H1 (cell line): ENCODE results near the gene SORBS1. TPM values are rescaled to one million over a fixed set of nuclear protein-coding genes. Genes with fewer than 3 reads are reported as not detected.

Experiments used
- CTCF ChIA-PET: fragments of 300-600 bp; sonication (Branson Sonifier 250); formaldehyde crosslinking; loops from one replicate; lab custom pipeline; 2021; ENCODE audit not compliant: partially characterized antibody; lab: Charles Lee
- POLR2A ChIA-PET: fragments of 300-600 bp; sonication (Branson Sonifier 250); formaldehyde crosslinking; loops from one replicate; lab custom pipeline; 2021; ENCODE audit warnings: inconsistent platforms; ENCODE audit not compliant: partially characterized antibody; lab: Charles Lee
- DNase-seq, 2 experiments: peaks; one replicate each; pipeline versions ENCODE4 v3.0.0 to v3.0.0-alpha.2; 2010 to 2022; ENCODE audit warnings: low spot score in 2 of 2, low read depth in 1 of 2, mixed read lengths in 1 of 2
- FAIRE-seq: peaks from 2 replicates; lab custom pipeline; 2011; peaks lifted over from hg19 to GRCh38; lab: Jason Lieb, UNC
- H2AFZ ChIP-seq: 2 replicates; pipeline ENCODE4 v1.8.1; 2012; ENCODE audit warnings: low read length, inconsistent platforms
- H2AK5ac ChIP-seq: 2 replicates; pipeline ENCODE4 v1.6.1; 2013; ENCODE audit warnings: low read depth, low read length
- H2BK120ac ChIP-seq: replicated peaks from 2 replicates; pipeline ENCODE3; 2013; ENCODE audit warnings: low read depth, low read length, inconsistent platforms
- H2BK12ac ChIP-seq: 2 replicates; pipeline ENCODE4 v1.6.1; 2013; ENCODE audit warnings: low read depth, low read length
- H2BK15ac ChIP-seq: 2 replicates; pipeline ENCODE4 v1.6.1; 2013; ENCODE audit warnings: low read length
- H2BK20ac ChIP-seq: 2 replicates; pipeline ENCODE4 v1.6.1; 2013; ENCODE audit warnings: low read length
- H2BK5ac ChIP-seq: 2 replicates; pipeline ENCODE4 v1.6.1; 2013; ENCODE audit warnings: low read depth, low read length
- H3K14ac ChIP-seq: 2 replicates; pipeline ENCODE4 v1.6.1; 2013; ENCODE audit warnings: inconsistent platforms; ENCODE audit not compliant: insufficient read length
- H3K18ac ChIP-seq: 2 replicates; pipeline ENCODE4 v1.6.1; 2013; ENCODE audit warnings: low read length; ENCODE audit errors: extremely low read depth
- H3K23ac ChIP-seq: 2 replicates; pipeline ENCODE4 v1.6.1; 2013; ENCODE audit warnings: inconsistent platforms; ENCODE audit not compliant: insufficient read length
- H3K23me2 ChIP-seq: 2 replicates; pipeline ENCODE4 v1.6.1; 2013; ENCODE audit warnings: low read depth, low read length
- H3K27ac ChIP-seq: 2 replicates; pipeline ENCODE4 v1.6.1; 2011; ENCODE audit warnings: low read depth, low read length, inconsistent platforms
- H3K27me3 ChIP-seq, 4 experiments: replicated peaks in 1 of 4; 1 replicate in 1 of 4; 2 replicates in 3 of 4; pipeline versions ENCODE4 v1.6.1 to v1.8.1; 2011 to 2013; ENCODE audit warnings: low read length in 3 of 4, mild to moderate bottlenecking in 3 of 4, inconsistent platforms in 2 of 4, mixed read lengths in 2 of 4, moderate library complexity in 1 of 4; ENCODE audit not compliant: control insufficient read depth in 3 of 4, insufficient read depth in 3 of 4; ENCODE audit errors: extremely low read depth in 1 of 4
- H3K36me3 ChIP-seq, 4 experiments: 2 replicates each; pipeline versions ENCODE4 v1.6.1 to v1.8.1; 2011 to 2013; ENCODE audit warnings: mild to moderate bottlenecking in 4 of 4, low read length in 3 of 4, moderate library complexity in 2 of 4, control low read depth in 1 of 4, inconsistent platforms in 1 of 4; ENCODE audit not compliant: insufficient read depth in 4 of 4, control insufficient read depth in 2 of 4
- H3K4ac ChIP-seq: replicated peaks from 2 replicates; pipeline ENCODE3; 2013; ENCODE audit warnings: low read length, low read depth, mixed read lengths, inconsistent platforms; ENCODE audit not compliant: insufficient read length
- H3K4me1 ChIP-seq, 4 experiments: replicated peaks in 1 of 4; 1 replicate in 1 of 4; 2 replicates in 3 of 4; pipeline versions ENCODE4 v1.6.1 to v1.8.1; 2011 to 2013; ENCODE audit warnings: low read length in 3 of 4, inconsistent platforms in 2 of 4, mixed read lengths in 1 of 4; ENCODE audit not compliant: insufficient read depth in 4 of 4, control insufficient read depth in 3 of 4
- H3K4me2 ChIP-seq, 2 experiments: 2 replicates each; pipeline versions ENCODE4 v1.6.1 to v1.8.1; 2011 to 2013; ENCODE audit warnings: low read depth in 2 of 2, low read length in 2 of 2, control low read depth in 1 of 2, inconsistent platforms in 1 of 2, mild to moderate bottlenecking in 1 of 2; ENCODE audit not compliant: insufficient read depth in 1 of 2
- H3K4me3 ChIP-seq, 4 experiments: fragments of 200-600, 300-600 bp in 1 of 4; sonication (generic), shearing (Covaris generic), sonication (Bioruptor Twin) in 1 of 4; 2 replicates each; pipeline versions ENCODE4 v1.5.1 to v1.8.1; 2011 to 2016; ENCODE audit warnings: low read length in 4 of 4, low read depth in 3 of 4, control low read depth in 2 of 4, inconsistent platforms in 2 of 4, mild to moderate bottlenecking in 2 of 4, mixed read lengths in 1 of 4, moderate library complexity in 1 of 4; ENCODE audit not compliant: insufficient read depth in 2 of 4; ENCODE audit errors: extremely low read depth in 1 of 4
- H3K56ac ChIP-seq: replicated peaks from 2 replicates; pipeline ENCODE3; 2013; ENCODE audit warnings: low read depth, mild to moderate bottlenecking, mixed read lengths, low read length, inconsistent platforms; ENCODE audit not compliant: insufficient read length
- H3K79me1 ChIP-seq: 2 replicates; pipeline ENCODE4 v1.6.1; 2013; ENCODE audit warnings: low read depth, low read length, control low read depth
- H3K79me2 ChIP-seq, 2 experiments: 2 replicates each; pipeline versions ENCODE4 v1.6.1 to v1.8.1; 2012 to 2013; ENCODE audit warnings: low read length in 2 of 2, mild to moderate bottlenecking in 2 of 2, inconsistent platforms in 1 of 2; ENCODE audit not compliant: insufficient read depth in 2 of 2, control insufficient read depth in 1 of 2
- H3K9ac ChIP-seq, 4 experiments: replicated peaks in 1 of 4; 1 replicate in 1 of 4; 2 replicates in 3 of 4; pipeline versions ENCODE4 v1.6.1 to v1.8.1; 2011 to 2013; ENCODE audit warnings: low read depth in 3 of 4, low read length in 3 of 4, control low read depth in 2 of 4, mild to moderate bottlenecking in 2 of 4, moderate library complexity in 2 of 4, inconsistent platforms in 1 of 4; ENCODE audit errors: extremely low read depth in 1 of 4
- H3K9me3 ChIP-seq, 2 experiments: 2 replicates each; pipeline versions ENCODE4 v1.6.1 to v1.8.1; 2012 to 2013; ENCODE audit warnings: mild to moderate bottlenecking in 2 of 2, moderate library complexity in 2 of 2, control low read depth in 1 of 2, inconsistent platforms in 1 of 2, low read depth in 1 of 2, low read length in 1 of 2, mixed read lengths in 1 of 2; ENCODE audit not compliant: insufficient read depth in 2 of 2
- H4K20me1 ChIP-seq, 2 experiments: replicated peaks in 1 of 2; 2 replicates each; pipeline versions ENCODE3 to v1.8.1; 2011 to 2013; ENCODE audit warnings: inconsistent platforms in 2 of 2, low read length in 2 of 2, mild to moderate bottlenecking in 1 of 2; ENCODE audit not compliant: insufficient read depth in 2 of 2, control insufficient read depth in 1 of 2
- H4K5ac ChIP-seq: 2 replicates; pipeline ENCODE4 v1.6.1; 2013; ENCODE audit warnings: low read length, low read depth, mixed read lengths, inconsistent platforms; ENCODE audit not compliant: insufficient read length
- H4K8ac ChIP-seq: 2 replicates; pipeline ENCODE4 v1.8.0; 2013; ENCODE audit warnings: mild to moderate bottlenecking, moderate library complexity, low read length, inconsistent platforms; ENCODE audit not compliant: insufficient read depth; ENCODE audit errors: extremely low read depth
- H4K91ac ChIP-seq: replicated peaks from 2 replicates; pipeline ENCODE3; 2013; ENCODE audit warnings: low read length, mixed read lengths, inconsistent platforms; ENCODE audit not compliant: insufficient read length
- CREB1 ChIP-seq: IDR thresholded peaks from 2 replicates; pipeline ENCODE4 v1.6.1; 2012; ENCODE audit warnings: inconsistent platforms
- EP300 ChIP-seq, 2 experiments: IDR thresholded peaks; 1 replicate in 1 of 2; 2 replicates in 1 of 2; pipeline ENCODE4 v1.6.1; 2011 to 2012; ENCODE audit warnings: low read depth in 2 of 2, low read length in 2 of 2, mild to moderate bottlenecking in 2 of 2, borderline replicate concordance in 1 of 2, inconsistent platforms in 1 of 2, moderate library complexity in 1 of 2
- KDM4A ChIP-seq: IDR thresholded peaks from one replicate; pipeline ENCODE4 v1.7.1; 2012; ENCODE audit warnings: low read depth, mild to moderate bottlenecking, moderate library complexity, low read length, inconsistent platforms; ENCODE audit not compliant: severe bottlenecking
- KDM5A ChIP-seq: fragments of 200-600 bp; IDR thresholded peaks from 2 replicates; pipeline ENCODE4 v1.7.1; 2012; ENCODE audit warnings: mild to moderate bottlenecking, low read length, inconsistent platforms, mixed read lengths
- POLR2AphosphoS5 ChIP-seq: IDR thresholded peaks from 2 replicates; pipeline ENCODE4 v1.6.1; 2011; ENCODE audit warnings: low read depth, low read length
- YY1 ChIP-seq: IDR thresholded peaks from 2 replicates; pipeline ENCODE4 v1.6.1; 2011; ENCODE audit warnings: low read depth, mild to moderate bottlenecking, low read length
- WGBS, 2 experiments: shearing (Covaris generic) in 1 of 2; methylation state at CpG; one replicate each; pipeline versions ENCODE4 v1.1.6 to v1.1.7; 2013 to 2015; ENCODE audit warnings: low lambda C conversion rate in 2 of 2, mixed read lengths in 2 of 2, inconsistent platforms in 1 of 2, low coverage in 1 of 2, missing lambda C conversion rate in 1 of 2; ENCODE audit not compliant: insufficient replicate concordance in 2 of 2, insufficient coverage in 1 of 2, insufficient read length in 1 of 2; ENCODE audit errors: extremely low coverage in 1 of 2, missing lambda C conversion rate in 1 of 2; 5-methylcytosine and 5-hydroxymethylcytosine counted together
- polyA plus RNA-seq, 7 experiments: library from polyadenylated mRNA; depleted of rRNA in 3 of 7; stranded (reverse) in 5 of 7; unstranded in 2 of 7; fragments of >200 nt in 5 of 7; fragments of 200-250 nt in 2 of 7; gene quantifications; 1 replicate in 5 of 7; 2 replicates in 1 of 7; 4 replicates in 1 of 7; pipeline versions ENCODE4 v1.2.1 to v1.2.3, GENCODE V29; 2011 to 2013; ENCODE audit warnings: missing spikeins in 2 of 7, mixed read lengths in 2 of 7
- total RNA-seq: library from RNA; stranded (reverse); fragmentation: NEBNext Ultra II Directional; extraction: Animal tissue kit (Norgen Biotek cat#: 25700); gene quantifications from 2 replicates; pipeline ENCODE4 v1.2.1, GENCODE V29; 2021
- TF ChIP-seq, protein P1 (sequence below): IDR thresholded peaks from 2 replicates; pipeline ENCODE4 v1.6.1; 2011; ENCODE audit warnings: low read depth, mild to moderate bottlenecking, low read length; ENCODE audit not compliant: insufficient read depth

Gene SORBS1
- total and polyA plus RNA-seq, 2 of the 8 experiments (the other 6 are each of a cell fraction or from before 2014, with no cell fraction given), result 16.0 to 35.0 TPM

DNA sequence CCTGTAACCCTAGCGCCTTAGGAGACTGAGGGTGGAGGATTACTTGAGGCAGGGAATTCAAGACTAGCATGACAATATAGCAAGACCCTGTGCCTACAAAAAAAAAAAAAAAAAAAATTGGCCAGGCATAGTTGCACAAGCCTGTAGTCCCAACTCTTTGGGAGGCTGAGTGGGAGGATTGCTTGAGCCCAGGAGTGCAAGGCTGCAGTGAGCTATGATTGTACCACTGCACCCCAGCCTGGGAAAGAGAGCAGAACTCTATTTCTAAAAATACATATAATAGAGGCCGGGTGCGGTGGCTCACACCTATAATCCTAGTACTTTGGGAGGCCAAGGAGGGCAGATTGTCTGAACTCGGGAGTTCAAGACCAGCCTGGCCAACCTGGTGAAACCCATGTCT, 10.2 kb upstream of the SORBS1 start:
- no peak overlapping the region for H3K23ac ChIP-seq
- H3K9me3 ChIP-seq, result no peaks in the 10 kb centered on the region
- H2AK5ac ChIP-seq, result no peak overlapping the region
- no peak overlapping the region for H2BK20ac ChIP-seq
- no peak overlapping the region for H4K5ac ChIP-seq
- TF ChIP-seq KDM4A (no peak), EP300 (IDR thresholded peaks at IDR 0.05; ENCODE audit: borderline replicate concordance in 1 of 2, low read depth in 2 of 2, low read length in 2 of 2) (no peak), CREB1 (no peak), KDM5A (no peak), YY1 (no peak), POLR2AphosphoS5 (no peak)
- TF ChIP-seq, protein P1, sequence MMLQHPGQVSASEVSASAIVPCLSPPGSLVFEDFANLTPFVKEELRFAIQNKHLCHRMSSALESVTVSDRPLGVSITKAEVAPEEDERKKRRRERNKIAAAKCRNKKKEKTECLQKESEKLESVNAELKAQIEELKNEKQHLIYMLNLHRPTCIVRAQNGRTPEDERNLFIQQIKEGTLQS, result no peak
- TF ChIP-seq, all 59 proteins: peak for 0
- Histone ChIP-seq H3K14ac (no peak overlapping the region), H3K27ac (no peak overlapping the region), H3K36me3 (no peaks in the 10 kb centered on the region), H3K18ac (no peak overlapping the region), H3K56ac (no peak overlapping the region), H3K79me1 (no peaks in the 10 kb centered on the region), H4K8ac (no peak overlapping the region), H2BK12ac (no peak overlapping the region), H3K9ac (no peak overlapping the region), H3K4ac (no peak overlapping the region), H3K79me2 (no peaks in the 10 kb centered on the region), H3K4me3 (no peak overlapping the region), H3K23me2 (no peaks in the 10 kb centered on the region), H2BK15ac (no peak overlapping the region), H3K4me2 (no peak overlapping the region), H4K20me1 (no peaks in the 10 kb centered on the region), H3K4me1 (no peaks in the 10 kb centered on the region), H2BK5ac (no peak overlapping the region), H2BK120ac (no peak overlapping the region), H2AFZ (no peak overlapping the region), H3K27me3 (no peaks in the 10 kb centered on the region), H4K91ac (no peak overlapping the region)
- 94% methylated on average over 4 of the region's 4 CpGs; no CpG with 5 or more reads in 1 of the 2 experiments for WGBS, 2 experiments
- POLR2A ChIA-PET, result interaction anchor here (1.0 kb wide), 1 partner anchor 17 kb away, joined by 3 read pairs; no protein-coding TSS in a partner anchor
- CTCF ChIA-PET, result interaction anchor here (0.6 to 1.1 kb wide), 3 partner anchors 13 to 366 kb away, joined by 3 read pairs; no protein-coding TSS in a partner anchor
- DNase-seq (no peak), FAIRE-seq (no peak)
